Activated CD4-positive, alpha-beta T cell treated with anti-CD3 and anti-CD28 coated beads, Interleukin-2, amount 50 U/mL, for 4 hours (primary cell): ENCODE data around the gene ZNF440.
"Not testable (repeated sequence)": the region's sequence is repeated elsewhere in the genome, so short reads cannot be mapped to it uniquely, and the experiment has no call there.

ENCODE experiments used
- DNase-seq, 2 experiments: peaks; one replicate each; pipeline ENCODE4 v3.0.0-alpha.2; 2020

The ZNF440 gene

DNA sequence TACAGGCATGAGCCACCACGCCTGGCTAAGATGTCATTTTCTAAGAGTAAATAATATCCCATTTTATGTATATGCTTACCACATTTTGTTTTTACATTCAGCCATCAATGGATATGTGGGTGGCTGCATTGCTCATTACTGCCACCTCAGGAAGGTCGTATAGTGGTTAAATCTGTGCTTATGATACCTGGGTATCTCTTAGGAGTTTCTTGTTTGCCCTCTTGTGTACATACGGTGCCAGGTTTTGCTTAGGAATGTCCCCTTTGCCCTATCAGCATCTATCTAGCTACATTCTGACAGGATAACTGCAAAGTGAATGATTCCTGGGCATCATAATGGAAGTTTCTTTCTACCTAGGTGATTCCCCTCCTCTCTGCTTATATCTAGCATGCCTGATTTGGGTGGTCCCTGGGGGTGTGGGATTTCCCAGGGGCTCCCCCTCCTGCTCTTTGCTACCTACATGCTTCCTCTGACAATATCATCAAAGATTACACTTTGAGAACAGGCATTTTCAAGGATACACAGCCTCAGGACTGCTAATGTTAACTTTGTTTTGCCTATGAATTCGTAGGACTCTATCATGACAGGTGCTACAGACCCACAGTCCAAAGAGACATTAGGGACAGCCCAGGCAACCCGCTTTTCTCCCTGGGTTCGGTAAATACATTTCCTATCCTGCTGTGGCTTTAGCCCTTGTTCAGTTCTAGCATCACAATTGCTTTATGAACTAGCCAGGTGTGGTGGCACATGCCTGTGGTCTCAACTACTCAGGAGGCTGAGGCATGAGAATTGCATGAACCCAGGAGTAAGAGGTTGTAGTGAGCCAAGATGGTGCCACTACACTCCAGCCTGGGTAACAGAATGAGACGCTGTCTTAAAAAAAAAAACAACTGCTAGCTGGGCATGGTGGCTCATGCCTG is 15.1 kb downstream of the ZNF440 start:
- DNase-seq: not testable (repeated sequence)

DNA sequence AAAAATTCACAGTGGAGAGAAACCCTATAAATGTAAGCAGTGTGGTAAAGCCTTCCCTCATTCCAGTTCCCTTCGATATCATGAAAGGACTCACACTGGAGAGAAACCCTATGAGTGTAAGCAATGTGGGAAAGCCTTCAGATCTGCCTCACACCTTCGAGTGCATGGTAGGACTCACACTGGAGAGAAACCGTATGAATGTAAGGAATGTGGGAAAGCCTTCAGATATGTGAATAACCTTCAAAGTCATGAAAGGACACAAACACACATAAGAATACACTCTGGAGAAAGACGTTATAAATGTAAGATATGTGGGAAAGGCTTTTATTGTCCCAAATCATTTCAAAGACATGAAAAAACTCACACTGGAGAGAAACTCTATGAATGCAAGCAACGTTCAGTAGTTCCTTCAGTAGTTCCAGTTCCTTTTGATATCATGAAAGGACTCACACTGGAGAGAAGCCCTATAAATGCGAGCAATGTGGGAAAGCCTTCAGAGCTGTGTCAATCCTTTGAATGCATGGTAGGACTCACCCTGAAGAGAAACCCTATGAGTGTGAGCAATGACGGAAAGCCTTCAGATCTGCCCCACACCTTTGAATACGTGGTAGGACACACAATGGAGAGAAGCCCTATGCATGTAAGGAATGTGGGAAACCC is 18.3 kb downstream of the ZNF440 start:
- no peak for DNase-seq

- no peak for DNase-seq
These were observed 19.5 kb downstream of the ZNF440 start for GRCh38 chr19:11833541-11833940.

DNA sequence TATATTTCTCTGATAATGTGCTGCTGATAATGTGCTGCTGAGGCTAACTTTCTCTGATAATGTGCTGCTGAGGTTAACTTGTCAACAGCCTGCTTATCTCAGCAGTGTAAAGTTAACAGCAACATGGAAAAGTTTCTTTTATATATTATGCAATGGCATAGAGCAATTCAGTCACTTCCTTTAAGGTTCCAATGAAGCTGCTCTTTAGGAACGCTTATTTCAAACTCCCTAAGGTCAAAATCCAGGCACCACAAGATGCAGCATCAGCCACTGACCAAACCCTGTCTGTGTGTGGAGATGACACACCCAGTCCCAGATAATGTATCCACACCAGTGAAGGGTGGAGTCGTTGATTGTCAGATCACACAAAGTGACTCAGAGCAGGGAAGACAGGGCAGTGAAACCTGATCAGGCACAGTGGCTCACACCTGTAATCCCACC is 21.6 kb downstream of the ZNF440 start:
- not testable (repeated sequence) for DNase-seq

GRCh38 chr19:11843722-11844121 is 29.6 kb downstream of the ZNF440 start:
- DNase-seq: no peak

DNA sequence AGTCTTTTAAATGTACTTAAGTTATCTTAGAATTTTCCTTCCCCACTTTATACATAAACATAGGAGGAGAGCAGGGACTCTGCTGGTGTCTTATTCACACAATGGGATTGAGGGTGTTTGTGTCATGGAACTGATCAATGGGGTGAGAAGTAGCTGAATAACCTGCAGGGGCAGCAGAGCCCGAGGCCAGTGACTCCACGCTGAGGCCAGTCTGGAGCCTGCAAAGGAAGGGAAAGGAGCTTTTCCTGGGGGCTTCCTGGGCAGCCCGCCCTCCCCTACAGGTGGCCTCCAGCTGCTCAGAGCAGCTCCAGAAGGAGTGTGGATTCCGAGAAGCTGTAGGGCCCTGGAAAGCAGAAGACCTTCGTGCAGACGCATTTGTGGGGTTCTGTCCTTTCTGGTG is 33.5 kb downstream of the ZNF440 start:
- DNase-seq: not testable (repeated sequence)

DNA sequence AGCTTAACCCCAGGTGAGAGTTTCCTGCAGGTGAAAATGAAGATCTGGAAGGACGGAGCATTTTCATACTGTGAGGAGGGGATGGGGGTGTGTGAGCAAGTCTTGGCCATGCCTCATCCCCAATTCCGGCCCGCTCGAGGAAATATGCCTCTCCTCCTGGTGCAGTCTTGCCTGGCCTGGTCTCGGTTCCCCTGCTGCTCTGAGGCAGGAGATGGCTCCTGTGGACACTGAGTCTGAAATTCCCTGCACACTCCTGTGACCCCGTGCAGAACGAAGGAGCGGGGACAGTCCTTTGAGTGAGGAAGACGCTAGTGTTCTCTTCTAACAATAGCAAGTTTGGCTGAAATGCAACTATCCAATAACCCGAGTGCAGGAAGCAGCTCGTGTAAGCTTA is 34.1 kb downstream of the ZNF440 start:
- no peak for DNase-seq

DNA sequence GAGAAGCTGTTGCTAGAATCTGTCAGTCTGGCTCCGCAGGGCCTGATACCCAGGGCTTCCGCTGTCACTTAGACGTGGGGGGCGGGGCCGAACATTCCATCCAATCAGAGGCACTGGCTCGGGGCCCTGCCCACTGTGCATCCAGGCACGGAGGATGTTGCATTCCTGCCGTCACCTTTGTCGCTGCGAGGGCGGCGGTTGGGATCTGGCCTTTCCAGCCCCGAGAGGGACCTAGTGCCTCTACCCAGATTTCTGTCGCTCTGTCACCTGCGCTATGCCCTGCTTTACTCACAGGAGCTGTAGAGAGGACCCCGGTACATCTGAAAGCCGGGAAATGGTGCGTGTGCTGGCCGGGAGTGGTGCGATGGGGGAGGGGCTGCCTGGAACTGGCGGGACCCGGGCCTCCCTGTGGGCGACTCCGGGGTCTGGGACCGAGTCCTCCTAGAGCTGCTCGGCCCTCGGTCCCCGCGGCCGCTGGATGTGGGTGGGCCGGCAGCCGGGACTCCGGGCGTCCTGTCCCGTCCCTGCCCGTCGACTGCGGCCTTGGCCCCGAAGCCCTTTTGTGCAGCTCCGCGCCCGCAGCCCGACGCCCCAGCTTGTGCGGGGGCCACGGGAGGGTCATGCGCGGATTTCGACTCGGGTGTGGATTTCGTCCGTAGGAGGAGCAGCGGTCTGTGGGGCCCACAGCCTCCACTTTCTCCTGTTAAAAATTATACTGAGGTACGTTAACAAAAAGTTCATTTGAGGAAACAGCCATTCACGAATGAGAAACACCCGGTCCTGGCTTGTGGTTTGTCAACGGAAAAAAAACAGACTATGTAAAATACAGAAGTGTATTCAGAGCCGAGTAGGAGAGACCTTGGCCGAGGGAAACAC is 34.8 kb downstream of the ZNF440 start, which contains the start of gene ZNF439:
TSS of gene ZNF439 (plus strand) at position 133 of the 876 bp plus-strand sequence. CDS start at position 275, 142 bp downstream.
- peak; percentile 82 to 86 for DNase-seq

GRCh38 chr19:11850289-11850688 is 36.2 kb downstream of the ZNF440 start:
- DNase-seq: not testable (repeated sequence)

- DNase-seq: no peak
These were observed 39.3 kb downstream of the ZNF440 start for GRCh38 chr19:11853358-11853757.

DNA sequence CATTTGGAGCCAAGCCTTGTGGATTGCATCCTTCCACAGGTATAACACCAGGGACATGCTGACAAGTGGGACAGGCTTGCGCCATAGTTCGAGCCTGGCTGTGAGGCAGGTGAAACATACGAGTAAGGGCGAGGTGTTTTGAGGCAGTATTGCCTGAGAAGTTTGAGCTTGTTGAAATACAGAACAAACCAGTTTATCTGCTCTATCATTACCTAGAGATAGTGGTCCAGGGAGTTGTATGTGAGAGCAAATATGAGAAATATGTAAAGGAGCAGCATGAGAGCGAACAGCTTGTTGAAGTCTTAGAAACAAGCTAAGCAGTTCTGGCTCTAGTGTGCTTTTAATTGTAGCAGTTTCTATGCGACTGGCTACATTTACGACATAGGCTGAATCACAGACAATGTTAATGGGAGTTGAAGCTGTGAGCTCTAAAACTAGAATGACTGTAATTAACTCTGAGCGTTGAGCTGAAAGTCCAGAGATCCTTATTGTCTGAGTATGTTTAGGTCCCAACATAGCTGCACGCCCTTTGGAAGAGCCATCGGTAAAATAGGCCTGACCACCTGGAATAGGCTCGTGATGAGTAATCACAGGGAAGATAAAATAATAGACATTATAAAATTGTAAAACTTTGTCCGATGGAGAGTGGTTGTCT is 42.6 kb downstream of the ZNF440 start:
- DNase-seq: no peak

DNA sequence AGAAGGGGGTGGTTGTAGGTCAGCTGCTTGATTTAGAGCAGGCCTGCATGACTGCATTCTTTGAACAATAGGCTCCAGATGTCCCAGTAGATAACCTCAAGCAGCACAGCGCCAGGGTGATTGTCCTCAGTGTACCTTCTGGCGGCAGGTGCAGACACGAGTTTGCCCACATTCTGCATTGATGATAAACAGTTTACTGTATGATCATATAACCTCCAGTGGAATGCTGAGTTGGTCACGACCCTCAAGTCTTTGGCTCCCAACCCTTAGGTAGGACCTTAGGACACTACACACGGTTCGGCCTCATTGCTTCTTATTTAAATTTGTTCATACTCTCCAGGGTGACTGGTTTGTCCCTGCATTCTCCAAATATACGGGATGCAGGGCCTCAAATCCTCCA is 46.6 kb downstream of the ZNF440 start:
- DNase-seq: no peak

DNA sequence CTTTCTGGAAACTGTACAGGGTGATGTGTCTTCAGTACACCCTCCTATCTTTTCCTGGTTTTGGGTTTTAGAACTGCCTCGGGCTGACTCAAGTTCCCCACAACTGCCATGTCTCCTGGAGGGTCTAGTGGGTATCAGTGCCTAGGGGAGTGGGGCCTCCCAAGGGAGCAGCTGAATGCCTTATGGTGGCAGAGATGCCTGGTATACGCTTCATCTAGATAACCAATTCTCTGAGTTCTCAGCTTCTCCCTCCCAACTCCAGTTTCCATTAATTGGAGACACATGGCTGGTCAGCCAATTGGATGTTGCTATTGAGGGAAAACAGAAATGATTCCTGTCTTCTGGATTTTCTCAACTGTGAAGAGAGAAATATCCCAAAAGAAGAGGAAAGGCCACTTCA is 47.2 kb downstream of the ZNF440 start:
- no peak for DNase-seq

DNA sequence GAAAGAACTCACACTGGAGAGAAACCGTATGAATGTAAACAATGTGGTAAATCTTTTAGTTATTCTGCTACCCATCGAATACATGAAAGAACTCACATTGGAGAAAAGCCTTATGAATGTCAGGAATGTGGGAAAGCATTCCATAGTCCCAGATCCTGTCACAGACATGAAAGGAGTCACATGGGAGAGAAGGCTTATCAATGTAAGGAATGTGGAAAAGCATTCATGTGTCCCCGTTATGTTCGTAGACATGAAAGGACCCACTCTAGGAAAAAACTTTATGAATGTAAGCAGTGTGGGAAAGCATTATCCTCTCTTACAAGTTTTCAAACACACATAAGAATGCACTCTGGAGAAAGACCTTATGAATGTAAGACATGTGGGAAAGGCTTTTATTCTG is 53.7 kb downstream of the ZNF440 start:
- DNase-seq: not testable (repeated sequence)

- DNase-seq: no peak
These were observed 54.1 kb downstream of the ZNF440 start for GRCh38 chr19:11868188-11868587.

DNA sequence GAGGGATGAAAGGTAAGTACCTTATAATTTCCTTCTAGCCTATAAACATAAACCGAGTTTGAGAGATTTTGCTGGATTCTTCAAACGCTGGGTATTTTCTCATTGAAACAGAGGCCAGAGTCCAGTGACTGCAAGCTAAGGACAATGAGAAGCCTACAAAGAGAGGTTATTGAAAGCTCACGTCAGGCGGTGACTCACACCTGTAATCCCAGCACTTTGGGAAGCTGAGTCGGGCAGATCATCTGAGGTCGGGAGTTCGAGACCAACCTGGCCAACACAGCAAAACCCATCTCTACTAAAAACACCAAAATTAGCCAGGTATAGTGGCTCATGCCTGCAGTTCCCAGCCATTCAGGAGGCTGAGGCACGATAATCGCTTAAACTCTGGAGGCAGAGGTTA is 58.6 kb downstream of the ZNF440 start:
- DNase-seq: no peak

DNA sequence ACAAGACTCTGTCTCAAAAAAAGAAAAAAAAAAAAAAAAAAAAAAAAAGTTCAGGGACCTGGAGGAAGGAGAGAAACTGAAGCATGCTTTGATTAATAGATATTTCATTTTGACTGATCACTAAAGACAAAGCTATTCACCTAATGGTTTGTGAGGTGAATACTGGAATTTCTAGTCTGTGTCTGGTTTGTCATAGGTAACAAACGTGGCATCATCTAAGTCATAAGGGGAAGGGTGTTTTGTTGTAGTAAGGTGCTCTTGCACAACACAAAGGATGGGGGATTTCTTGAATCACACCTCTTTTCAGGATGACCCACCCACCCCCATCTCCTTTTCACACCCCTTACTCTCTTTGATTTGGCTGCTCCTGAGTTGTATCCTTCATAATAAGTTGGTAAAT is 59.7 kb downstream of the ZNF440 start:
- DNase-seq: no peak

DNA sequence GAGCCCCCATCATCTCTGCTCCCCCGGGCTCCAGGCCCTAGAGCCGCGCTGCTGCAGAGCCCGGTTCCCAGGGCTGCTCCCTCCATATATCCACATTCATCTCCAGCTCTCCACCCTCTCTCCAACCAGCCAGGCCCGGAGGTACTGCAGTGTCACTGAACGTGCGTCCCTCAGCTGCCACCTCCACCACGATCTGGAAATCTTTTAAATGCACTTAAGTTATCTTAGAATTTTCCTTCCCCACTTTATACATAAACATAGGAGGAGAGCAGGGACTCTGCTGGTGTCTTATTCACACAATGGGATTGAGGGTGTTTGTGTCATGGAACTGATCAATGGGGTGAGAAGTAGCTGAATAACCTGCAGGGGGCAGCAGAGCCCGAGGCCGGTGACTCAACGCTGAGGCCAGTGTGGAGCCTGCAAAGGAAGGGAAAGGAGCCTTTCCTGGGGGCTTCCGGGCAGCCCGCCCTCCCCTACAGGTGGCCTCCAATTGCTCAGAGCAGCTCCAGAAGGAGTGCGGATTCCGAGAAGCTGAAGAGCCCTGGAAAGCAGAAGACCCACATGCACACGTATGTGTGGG is 65.7 kb downstream of the ZNF440 start:
- peak; percentile 16 to 31 for DNase-seq

- DNase-seq: no peak
These were observed 66.5 kb downstream of the ZNF440 start for GRCh38 chr19:11880598-11880997.

DNA sequence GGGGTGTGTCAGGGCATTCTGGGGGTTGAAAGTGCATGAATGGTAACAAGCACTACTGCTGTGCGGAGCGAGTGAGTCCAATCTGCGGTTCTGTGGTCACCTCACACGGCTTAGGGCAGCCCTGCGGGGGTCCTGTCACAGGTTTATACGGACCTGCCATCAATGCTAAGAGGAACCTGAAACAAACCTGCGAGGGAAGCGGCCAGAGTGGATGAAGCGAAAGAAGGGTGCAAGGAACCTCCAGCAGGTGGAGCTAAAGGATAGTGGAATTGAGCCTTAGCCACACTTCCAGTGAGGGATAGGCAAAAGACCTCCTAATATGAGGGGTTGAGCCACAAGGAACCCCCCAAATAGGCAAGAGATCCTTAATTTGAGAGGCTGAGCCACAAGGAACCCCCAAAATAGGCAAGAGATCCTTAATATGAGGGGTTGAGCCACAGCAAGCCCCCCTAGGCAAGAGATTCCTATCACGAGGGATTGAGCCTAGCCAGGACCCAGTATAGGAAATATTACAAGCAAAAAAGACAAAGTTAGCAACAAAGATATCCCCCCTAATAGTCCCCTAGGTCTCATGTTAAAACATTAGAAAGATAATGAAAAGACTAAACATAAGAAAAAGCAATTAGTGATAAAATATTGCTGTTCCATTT is 67.2 kb downstream of the ZNF440 start:
- peak; percentile 52 for DNase-seq

DNA sequence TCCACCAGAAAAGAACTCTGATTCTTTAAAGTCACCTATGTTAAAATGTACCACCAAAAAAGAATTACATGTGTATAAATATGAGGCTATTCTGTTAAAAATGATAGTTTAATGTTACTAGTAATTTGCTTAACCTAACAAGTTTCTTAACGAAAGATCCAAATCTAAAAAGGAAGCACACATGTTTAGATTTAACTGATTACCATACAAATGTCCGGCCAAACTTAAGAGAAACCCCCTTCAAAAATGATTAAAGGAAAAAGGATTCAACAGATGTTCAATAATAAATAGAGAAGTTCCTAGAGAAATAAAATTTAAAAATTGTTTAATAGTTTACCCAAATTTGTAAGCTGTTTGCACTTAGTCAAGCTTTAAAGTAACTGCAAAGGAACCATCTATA is 68.5 kb downstream of the ZNF440 start:
- no peak for DNase-seq
